Astrocyte (in vitro differentiated cells and primary cell): ENCODE data around the gene NBEA. TPM values are rescaled to one million over a fixed set of nuclear protein-coding genes. Genes with fewer than 3 reads are reported as not detected.

Experiments used
- DNase-seq: peaks from one replicate; pipeline ENCODE4 v3.0.0-alpha.2; 2010; ENCODE audit warnings: low read depth
- FAIRE-seq: peaks from 2 replicates; lab custom pipeline; 2011; peaks lifted over from hg19 to GRCh38; lab: Jason Lieb, UNC
- H2AFZ ChIP-seq: 2 replicates; pipeline ENCODE4 v1.6.0; 2012; ENCODE audit warnings: low read depth, low read length, inconsistent platforms
- H3K27ac ChIP-seq: 2 replicates; pipeline ENCODE4 v1.5.1; 2011; ENCODE audit warnings: low read depth, low read length, inconsistent platforms
- H3K27me3 ChIP-seq: 2 replicates; pipeline ENCODE4 v1.6.0; 2011; ENCODE audit warnings: low read length, inconsistent platforms; ENCODE audit not compliant: insufficient read depth
- H3K36me3 ChIP-seq: 2 replicates; pipeline ENCODE4 v1.5.1; 2011; ENCODE audit warnings: low read length, inconsistent platforms; ENCODE audit not compliant: insufficient read depth
- H3K4me1 ChIP-seq: 2 replicates; pipeline ENCODE4 v1.5.1; 2011; ENCODE audit warnings: low read length, inconsistent platforms; ENCODE audit not compliant: insufficient read depth
- H3K4me2 ChIP-seq: 2 replicates; pipeline ENCODE4 v1.6.0; 2012; ENCODE audit warnings: low read length, inconsistent platforms
- H3K4me3 ChIP-seq: 2 replicates; pipeline ENCODE4 v1.5.1; 2011; ENCODE audit warnings: low read depth, mild to moderate bottlenecking, low read length, inconsistent platforms; ENCODE audit not compliant: insufficient read depth
- H3K79me2 ChIP-seq: 2 replicates; pipeline ENCODE4 v1.6.0; 2012; ENCODE audit warnings: mild to moderate bottlenecking, low read length, inconsistent platforms; ENCODE audit not compliant: insufficient read depth
- H3K9ac ChIP-seq: 2 replicates; pipeline ENCODE4 v1.6.0; 2012; ENCODE audit warnings: mild to moderate bottlenecking, low read length, inconsistent platforms
- H3K9me3 ChIP-seq: 2 replicates; pipeline ENCODE4 v1.5.1; 2012; ENCODE audit warnings: low read depth, mild to moderate bottlenecking, low read length, inconsistent platforms; ENCODE audit not compliant: insufficient read depth
- H4K20me1 ChIP-seq: 2 replicates; pipeline ENCODE4 v1.6.0; 2012; ENCODE audit warnings: low read length, inconsistent platforms; ENCODE audit not compliant: insufficient read depth
- H3K27ac Mint-ChIP-seq: one replicate; pipeline ENCODE4 v1.8.0; 2021; ENCODE audit warnings: mild to moderate bottlenecking, mixed read lengths; ENCODE audit not compliant: unreplicated experiment
- H3K27me3 Mint-ChIP-seq: one replicate; pipeline ENCODE4 v1.8.0; 2021; ENCODE audit warnings: low read depth, mixed read lengths; ENCODE audit not compliant: unreplicated experiment
- H3K36me3 Mint-ChIP-seq: one replicate; pipeline ENCODE4 v1.8.0; 2021; ENCODE audit warnings: low read depth, mixed read lengths; ENCODE audit not compliant: unreplicated experiment
- H3K4me1 Mint-ChIP-seq: one replicate; pipeline ENCODE4 v1.8.0; 2021; ENCODE audit warnings: low read depth, mixed read lengths; ENCODE audit not compliant: unreplicated experiment
- H3K4me3 Mint-ChIP-seq: one replicate; pipeline ENCODE4 v1.8.0; 2021; ENCODE audit warnings: mild to moderate bottlenecking, moderate library complexity, mixed read lengths; ENCODE audit not compliant: unreplicated experiment
- H3K9me3 Mint-ChIP-seq: one replicate; pipeline ENCODE4 v1.8.0; 2021; ENCODE audit warnings: mild to moderate bottlenecking, mixed read lengths; ENCODE audit not compliant: unreplicated experiment
- EZH2 ChIP-seq: IDR thresholded peaks from 2 replicates; pipeline ENCODE4 v1.6.1; 2012; ENCODE audit warnings: mild to moderate bottlenecking, low read length, inconsistent platforms; ENCODE audit not compliant: insufficient read depth
- total RNA-seq: library from RNA; stranded (reverse); gene quantifications from 2 replicates; pipeline ENCODE4 v1.2.1, GENCODE V29; 2021
- TF ChIP-seq, protein P1 (sequence below): IDR thresholded peaks from 2 replicates; pipeline ENCODE4 v1.5.1; 2011; ENCODE audit warnings: low read depth, mild to moderate bottlenecking, inconsistent platforms, low read length, moderate library complexity; ENCODE audit not compliant: insufficient read depth

Gene NBEA
- total RNA-seq, 1 donor from 2014 or later = 7.8 TPM

GRCh38 chr13:34897220-34897619 is 44.9 kb upstream of the NBEA start:
- Mint-ChIP-seq H3K36me3 (no peaks in the 10 kb centered on the region), H3K27ac (no peak overlapping the region), H3K27me3 (peaks cover 8% of the 10 kb centered on the region), H3K9me3 (no peaks in the 10 kb centered on the region), H3K4me1 (no peaks in the 10 kb centered on the region), H3K4me3 (no peak overlapping the region)
- no peak overlapping the region for H3K27ac ChIP-seq
- no peak overlapping the region for H3K4me3 ChIP-seq
- no peaks in the 10 kb centered on the region for H3K27me3 ChIP-seq
- H2AFZ ChIP-seq = no peak overlapping the region
- H4K20me1 ChIP-seq = no peaks in the 10 kb centered on the region
- no peak for FAIRE-seq
- no peaks in the 10 kb centered on the region for H3K36me3 ChIP-seq
- TF ChIP-seq, protein P1, sequence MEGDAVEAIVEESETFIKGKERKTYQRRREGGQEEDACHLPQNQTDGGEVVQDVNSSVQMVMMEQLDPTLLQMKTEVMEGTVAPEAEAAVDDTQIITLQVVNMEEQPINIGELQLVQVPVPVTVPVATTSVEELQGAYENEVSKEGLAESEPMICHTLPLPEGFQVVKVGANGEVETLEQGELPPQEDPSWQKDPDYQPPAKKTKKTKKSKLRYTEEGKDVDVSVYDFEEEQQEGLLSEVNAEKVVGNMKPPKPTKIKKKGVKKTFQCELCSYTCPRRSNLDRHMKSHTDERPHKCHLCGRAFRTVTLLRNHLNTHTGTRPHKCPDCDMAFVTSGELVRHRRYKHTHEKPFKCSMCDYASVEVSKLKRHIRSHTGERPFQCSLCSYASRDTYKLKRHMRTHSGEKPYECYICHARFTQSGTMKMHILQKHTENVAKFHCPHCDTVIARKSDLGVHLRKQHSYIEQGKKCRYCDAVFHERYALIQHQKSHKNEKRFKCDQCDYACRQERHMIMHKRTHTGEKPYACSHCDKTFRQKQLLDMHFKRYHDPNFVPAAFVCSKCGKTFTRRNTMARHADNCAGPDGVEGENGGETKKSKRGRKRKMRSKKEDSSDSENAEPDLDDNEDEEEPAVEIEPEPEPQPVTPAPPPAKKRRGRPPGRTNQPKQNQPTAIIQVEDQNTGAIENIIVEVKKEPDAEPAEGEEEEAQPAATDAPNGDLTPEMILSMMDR = no peak
- TF ChIP-seq EZH2 = no peak
- no peaks in the 10 kb centered on the region for H3K4me1 ChIP-seq
- no peak overlapping the region for H3K9ac ChIP-seq
- no peaks in the 10 kb centered on the region for H3K79me2 ChIP-seq
- no peaks in the 10 kb centered on the region for H3K9me3 ChIP-seq
- no peak overlapping the region for H3K4me2 ChIP-seq
- no peak for DNase-seq

DNA sequence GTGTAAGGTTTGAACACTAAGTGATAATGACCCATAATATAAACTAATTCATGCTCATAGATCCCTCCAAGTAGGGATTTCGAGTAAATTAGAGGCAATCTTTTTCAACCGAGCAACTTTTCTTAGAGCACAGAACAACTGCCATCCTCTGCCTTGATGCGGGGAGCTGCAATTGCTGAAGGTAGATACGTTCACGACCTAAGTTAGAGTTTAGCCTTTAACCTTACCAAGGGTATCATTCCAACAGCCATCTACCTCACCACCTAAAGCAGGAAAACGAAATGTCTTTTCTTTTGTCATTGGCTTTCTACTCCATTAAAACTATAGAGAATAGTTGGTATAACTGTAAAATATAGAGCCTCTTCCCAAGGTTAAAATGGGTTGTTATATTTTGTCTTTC is 42.2 kb upstream of the NBEA start:
- TF ChIP-seq, protein P1 = no peak
- no peak for TF ChIP-seq EZH2
- H3K9me3 Mint-ChIP-seq = no peaks in the 10 kb centered on the region
- FAIRE-seq = no peak
- H4K20me1 ChIP-seq = no peaks in the 10 kb centered on the region
- no peak overlapping the region for H2AFZ ChIP-seq
- no peak overlapping the region for H3K4me3 Mint-ChIP-seq
- H3K79me2 ChIP-seq = no peaks in the 10 kb centered on the region
- H3K4me2 ChIP-seq = no peak overlapping the region
- no peaks in the 10 kb centered on the region for H3K4me1 ChIP-seq
- DNase-seq = no peak
- peaks cover 8% of the 10 kb centered on the region for H3K27me3 Mint-ChIP-seq
- H3K36me3 Mint-ChIP-seq = no peaks in the 10 kb centered on the region
- no peak overlapping the region for H3K27ac ChIP-seq
- H3K36me3 ChIP-seq = no peaks in the 10 kb centered on the region
- no peaks in the 10 kb centered on the region for H3K4me1 Mint-ChIP-seq
- H3K27ac Mint-ChIP-seq = no peak overlapping the region
- no peak overlapping the region for H3K4me3 ChIP-seq
- H3K27me3 ChIP-seq = no peaks in the 10 kb centered on the region
- no peak overlapping the region for H3K9ac ChIP-seq
- H3K9me3 ChIP-seq = no peaks in the 10 kb centered on the region

GRCh38 chr13:34900288-34900739 is 41.8 kb upstream of the NBEA start:
- H3K36me3 ChIP-seq = no peaks in the 10 kb centered on the region
- H2AFZ ChIP-seq = no peak overlapping the region
- no peak for TF ChIP-seq EZH2
- TF ChIP-seq, protein P1 = no peak
- H3K27ac Mint-ChIP-seq = no peak overlapping the region
- no peaks in the 10 kb centered on the region for H3K4me1 ChIP-seq
- FAIRE-seq (no peak), DNase-seq (no peak)
- no peaks in the 10 kb centered on the region for H3K27me3 ChIP-seq
- no peak overlapping the region for H3K4me2 ChIP-seq
- no peak overlapping the region for H3K9ac ChIP-seq
- H3K9me3 ChIP-seq = no peaks in the 10 kb centered on the region
- H3K36me3 Mint-ChIP-seq = no peaks in the 10 kb centered on the region
- peaks cover 8% of the 10 kb centered on the region for H3K27me3 Mint-ChIP-seq
- H3K27ac ChIP-seq = no peak overlapping the region
- no peak overlapping the region for H3K4me3 Mint-ChIP-seq
- no peaks in the 10 kb centered on the region for H3K9me3 Mint-ChIP-seq
- no peaks in the 10 kb centered on the region for H3K79me2 ChIP-seq
- H3K4me3 ChIP-seq = no peak overlapping the region
- H3K4me1 Mint-ChIP-seq = no peaks in the 10 kb centered on the region
- H4K20me1 ChIP-seq = no peaks in the 10 kb centered on the region
